GM23338 (cell line): Measurements from ENCODE around the gene IL16. TPM values are rescaled to one million over a fixed set of nuclear protein-coding genes. Genes with fewer than 3 reads are reported as not detected.

Source experiments
- ATAC-seq: fragments of 200-7000 bp; cut with Tn5 transposase; 3 replicates; pipeline ENCODE4 v1.9.1; 2020
- DNase-seq: peaks from one replicate; pipeline ENCODE4 v3.0.0-alpha.2; 2015; ENCODE audit warnings: low spot score
- H2AFZ ChIP-seq: fragments of 200-600 bp; sonication (generic); 2 replicates; pipeline ENCODE4 v1.8.0; 2016; ENCODE audit warnings: antibody characterized with exemption, mild to moderate bottlenecking, moderate library complexity
- H3F3A ChIP-seq: fragments of 200-600 bp; sonication (generic); replicated peaks from 2 replicates; pipeline ENCODE4 v1.8.0; 2017; ENCODE audit warnings: antibody characterized with exemption, mixed run types, low read depth
- H3K27ac ChIP-seq: fragments of 200-600 bp; sonication (generic); 2 replicates; pipeline ENCODE4 v1.6.1; 2016; ENCODE audit warnings: low read depth
- H3K27me3 ChIP-seq: fragments of 200-600 bp; sonication (generic); 2 replicates; pipeline ENCODE4 v1.8.0; 2016; ENCODE audit warnings: mild to moderate bottlenecking, mixed run types, moderate library complexity; ENCODE audit not compliant: insufficient read depth
- H3K36me3 ChIP-seq: fragments of 200-600 bp; sonication (generic); 2 replicates; pipeline ENCODE4 v1.8.0; 2016; ENCODE audit warnings: mild to moderate bottlenecking; ENCODE audit not compliant: insufficient read depth
- H3K4me1 ChIP-seq: fragments of 200-600 bp; sonication (generic); 2 replicates; pipeline ENCODE4 v1.8.0; 2016; ENCODE audit warnings: mild to moderate bottlenecking, moderate library complexity; ENCODE audit not compliant: insufficient read depth
- H3K4me2 ChIP-seq: fragments of 200-600 bp; sonication (generic); 2 replicates; pipeline ENCODE4 v1.7.1; 2017; ENCODE audit warnings: mixed run types
- H3K4me3 ChIP-seq: fragments of 200-600 bp; sonication (generic); 2 replicates; pipeline ENCODE4 v1.6.1; 2016; ENCODE audit warnings: mixed run types
- H3K79me2 ChIP-seq: fragments of 200-600 bp; sonication (generic); replicated peaks from 2 replicates; pipeline ENCODE4 v1.8.0; 2017; ENCODE audit warnings: mild to moderate bottlenecking; ENCODE audit not compliant: insufficient read depth
- H3K9me2 ChIP-seq: fragments of 200-600 bp; sonication (generic); 2 replicates; pipeline ENCODE4 v1.8.0; 2017; ENCODE audit not compliant: insufficient read depth
- H4K20me1 ChIP-seq: fragments of 200-600 bp; sonication (generic); replicated peaks from 2 replicates; pipeline ENCODE4 v1.8.0; 2017; ENCODE audit warnings: mild to moderate bottlenecking; ENCODE audit not compliant: insufficient read depth
- H3K27ac Mint-ChIP-seq: 2 replicates; pipeline ENCODE4 v1.8.0; 2020; ENCODE audit warnings: inconsistent platforms, mild to moderate bottlenecking, moderate library complexity, mixed read lengths
- H3K27me3 Mint-ChIP-seq: 3 replicates; pipeline ENCODE4 v1.8.0; 2022; ENCODE audit warnings: low read depth, mild to moderate bottlenecking, moderate library complexity, mixed read lengths, inconsistent platforms; ENCODE audit not compliant: insufficient read depth, poor library complexity
- H3K36me3 Mint-ChIP-seq: 3 replicates; pipeline ENCODE4 v1.8.0; 2021; ENCODE audit warnings: low read depth, mild to moderate bottlenecking, inconsistent platforms, moderate library complexity, mixed read lengths
- H3K4me1 Mint-ChIP-seq: 3 replicates; pipeline ENCODE4 v1.8.0; 2020; ENCODE audit warnings: mild to moderate bottlenecking, inconsistent platforms, mixed read lengths
- H3K4me3 Mint-ChIP-seq: 3 replicates; pipeline ENCODE4 v1.8.0; 2021; ENCODE audit warnings: moderate library complexity, mild to moderate bottlenecking, inconsistent platforms, mixed read lengths
- H3K9me3 Mint-ChIP-seq: 3 replicates; pipeline ENCODE4 v1.8.0; 2020; ENCODE audit warnings: moderate library complexity, mild to moderate bottlenecking, inconsistent platforms, mixed read lengths
- CREB1 ChIP-seq: fragments of 250-450 bp; sonication (Bioruptor Pico); IDR thresholded peaks from 2 replicates; pipeline ENCODE4 v1.5.0; 2020; ENCODE audit warnings: low read depth, mild to moderate bottlenecking, moderate library complexity
- EZH2phosphoT487 ChIP-seq: fragments of 200-600 bp; sonication (generic); IDR thresholded peaks from one replicate; pipeline ENCODE4 v1.8.1; 2018; ENCODE audit warnings: antibody characterized with exemption; ENCODE audit not compliant: unreplicated experiment
- JUNB ChIP-seq: IDR thresholded peaks from one replicate; pipeline ENCODE4 v1.6.1; 2016; ENCODE audit warnings: antibody characterized with exemption; ENCODE audit not compliant: unreplicated experiment
- NANOG ChIP-seq: IDR thresholded peaks from 2 replicates; pipeline ENCODE4 v1.6.1; 2016; ENCODE audit warnings: antibody characterized with exemption, borderline replicate concordance
- ZNF114 ChIP-seq: fragments of 250-450 bp; sonication (Bioruptor Pico); IDR thresholded peaks from 2 replicates; pipeline ENCODE4 v1.5.0; 2020; ENCODE audit warnings: mild to moderate bottlenecking, moderate library complexity
- ZNF331 ChIP-seq: fragments of 250-450 bp; sonication (Bioruptor Pico); IDR thresholded peaks from 2 replicates; pipeline ENCODE4 v1.5.0; 2020; ENCODE audit warnings: low read depth, mild to moderate bottlenecking, moderate library complexity
- polyA plus RNA-seq: library from polyadenylated mRNA; unstranded; fragments of >200 nt; fragmentation: Nextera tagmentation; extraction: Ambion mirVana; gene quantifications from 2 replicates; pipeline ENCODE4 v1.2.1, GENCODE V29; 2016
- total RNA-seq: library from RNA; depleted of rRNA; stranded (reverse); fragments of >200 nt; shearing (Covaris generic); gene quantifications from 2 replicates; pipeline ENCODE4 v1.2.3, GENCODE V29; 2014
- TF ChIP-seq, protein P1 (sequence below): fragments of 250-450 bp; sonication (Bioruptor Pico); IDR thresholded peaks from 2 replicates; pipeline ENCODE4 v1.5.0; 2020; ENCODE audit warnings: mild to moderate bottlenecking, moderate library complexity
- TF ChIP-seq, protein P2 (sequence below): IDR thresholded peaks from 2 replicates; pipeline ENCODE4 v1.6.1; 2016; ENCODE audit warnings: antibody characterized with exemption

IL16 gene
- total and polyA plus RNA-seq, 2 experiments from 2014 or later: 0.29 TPM; not detected in 1

DNA sequence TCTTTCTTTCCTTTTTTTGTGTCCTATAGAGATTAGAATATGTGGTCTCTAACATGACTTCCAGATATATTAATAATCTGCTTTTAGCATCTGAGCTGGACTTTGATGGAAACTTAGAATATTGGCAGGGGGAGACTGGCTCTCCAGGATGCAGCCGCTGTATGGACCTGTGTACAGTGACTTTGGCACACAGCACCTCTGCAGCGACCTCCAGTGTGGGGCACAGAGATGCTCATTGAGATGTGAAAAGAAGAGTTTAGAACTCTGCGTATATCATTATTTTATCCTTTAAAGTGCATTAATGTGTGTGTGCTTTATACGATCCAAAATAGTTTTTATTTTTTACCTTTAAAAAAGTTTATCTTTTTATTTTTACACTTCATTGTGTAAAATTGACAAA is 44.3 kb upstream of the IL16 start (continued):
- TF ChIP-seq, protein P1, sequence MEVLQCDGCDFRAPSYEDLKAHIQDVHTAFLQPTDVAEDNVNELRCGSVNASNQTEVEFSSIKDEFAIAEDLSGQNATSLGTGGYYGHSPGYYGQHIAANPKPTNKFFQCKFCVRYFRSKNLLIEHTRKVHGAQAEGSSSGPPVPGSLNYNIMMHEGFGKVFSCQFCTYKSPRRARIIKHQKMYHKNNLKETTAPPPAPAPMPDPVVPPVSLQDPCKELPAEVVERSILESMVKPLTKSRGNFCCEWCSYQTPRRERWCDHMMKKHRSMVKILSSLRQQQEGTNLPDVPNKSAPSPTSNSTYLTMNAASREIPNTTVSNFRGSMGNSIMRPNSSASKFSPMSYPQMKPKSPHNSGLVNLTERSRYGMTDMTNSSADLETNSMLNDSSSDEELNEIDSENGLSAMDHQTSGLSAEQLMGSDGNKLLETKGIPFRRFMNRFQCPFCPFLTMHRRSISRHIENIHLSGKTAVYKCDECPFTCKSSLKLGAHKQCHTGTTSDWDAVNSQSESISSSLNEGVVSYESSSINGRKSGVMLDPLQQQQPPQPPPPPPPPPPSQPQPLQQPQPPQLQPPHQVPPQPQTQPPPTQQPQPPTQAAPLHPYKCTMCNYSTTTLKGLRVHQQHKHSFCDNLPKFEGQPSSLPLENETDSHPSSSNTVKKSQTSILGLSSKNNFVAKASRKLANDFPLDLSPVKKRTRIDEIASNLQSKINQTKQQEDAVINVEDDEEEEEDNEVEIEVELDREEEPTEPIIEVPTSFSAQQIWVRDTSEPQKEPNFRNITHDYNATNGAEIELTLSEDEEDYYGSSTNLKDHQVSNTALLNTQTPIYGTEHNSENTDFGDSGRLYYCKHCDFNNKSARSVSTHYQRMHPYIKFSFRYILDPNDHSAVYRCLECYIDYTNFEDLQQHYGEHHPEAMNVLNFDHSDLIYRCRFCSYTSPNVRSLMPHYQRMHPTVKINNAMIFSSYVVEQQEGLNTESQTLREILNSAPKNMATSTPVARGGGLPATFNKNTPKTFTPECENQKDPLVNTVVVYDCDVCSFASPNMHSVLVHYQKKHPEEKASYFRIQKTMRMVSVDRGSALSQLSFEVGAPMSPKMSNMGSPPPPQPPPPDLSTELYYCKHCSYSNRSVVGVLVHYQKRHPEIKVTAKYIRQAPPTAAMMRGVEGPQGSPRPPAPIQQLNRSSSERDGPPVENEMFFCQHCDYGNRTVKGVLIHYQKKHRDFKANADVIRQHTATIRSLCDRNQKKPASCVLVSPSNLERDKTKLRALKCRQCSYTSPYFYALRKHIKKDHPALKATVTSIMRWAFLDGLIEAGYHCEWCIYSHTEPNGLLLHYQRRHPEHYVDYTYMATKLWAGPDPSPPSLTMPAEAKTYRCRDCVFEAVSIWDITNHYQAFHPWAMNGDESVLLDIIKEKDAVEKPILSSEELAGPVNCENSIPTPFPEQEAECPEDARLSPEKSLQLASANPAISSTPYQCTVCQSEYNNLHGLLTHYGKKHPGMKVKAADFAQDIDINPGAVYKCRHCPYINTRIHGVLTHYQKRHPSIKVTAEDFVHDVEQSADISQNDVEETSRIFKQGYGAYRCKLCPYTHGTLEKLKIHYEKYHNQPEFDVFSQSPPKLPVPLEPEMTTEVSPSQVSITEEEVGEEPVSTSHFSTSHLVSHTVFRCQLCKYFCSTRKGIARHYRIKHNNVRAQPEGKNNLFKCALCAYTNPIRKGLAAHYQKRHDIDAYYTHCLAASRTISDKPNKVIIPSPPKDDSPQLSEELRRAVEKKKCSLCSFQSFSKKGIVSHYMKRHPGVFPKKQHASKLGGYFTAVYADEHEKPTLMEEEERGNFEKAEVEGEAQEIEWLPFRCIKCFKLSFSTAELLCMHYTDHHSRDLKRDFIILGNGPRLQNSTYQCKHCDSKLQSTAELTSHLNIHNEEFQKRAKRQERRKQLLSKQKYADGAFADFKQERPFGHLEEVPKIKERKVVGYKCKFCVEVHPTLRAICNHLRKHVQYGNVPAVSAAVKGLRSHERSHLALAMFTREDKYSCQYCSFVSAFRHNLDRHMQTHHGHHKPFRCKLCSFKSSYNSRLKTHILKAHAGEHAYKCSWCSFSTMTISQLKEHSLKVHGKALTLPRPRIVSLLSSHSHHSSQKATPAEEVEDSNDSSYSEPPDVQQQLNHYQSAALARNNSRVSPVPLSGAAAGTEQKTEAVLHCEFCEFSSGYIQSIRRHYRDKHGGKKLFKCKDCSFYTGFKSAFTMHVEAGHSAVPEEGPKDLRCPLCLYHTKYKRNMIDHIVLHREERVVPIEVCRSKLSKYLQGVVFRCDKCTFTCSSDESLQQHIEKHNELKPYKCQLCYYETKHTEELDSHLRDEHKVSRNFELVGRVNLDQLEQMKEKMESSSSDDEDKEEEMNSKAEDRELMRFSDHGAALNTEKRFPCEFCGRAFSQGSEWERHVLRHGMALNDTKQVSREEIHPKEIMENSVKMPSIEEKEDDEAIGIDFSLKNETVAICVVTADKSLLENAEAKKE (CRISPR knock-in tag): no peak
- no peak for TF ChIP-seq ZNF331 (CRISPR knock-in tag)

DNA sequence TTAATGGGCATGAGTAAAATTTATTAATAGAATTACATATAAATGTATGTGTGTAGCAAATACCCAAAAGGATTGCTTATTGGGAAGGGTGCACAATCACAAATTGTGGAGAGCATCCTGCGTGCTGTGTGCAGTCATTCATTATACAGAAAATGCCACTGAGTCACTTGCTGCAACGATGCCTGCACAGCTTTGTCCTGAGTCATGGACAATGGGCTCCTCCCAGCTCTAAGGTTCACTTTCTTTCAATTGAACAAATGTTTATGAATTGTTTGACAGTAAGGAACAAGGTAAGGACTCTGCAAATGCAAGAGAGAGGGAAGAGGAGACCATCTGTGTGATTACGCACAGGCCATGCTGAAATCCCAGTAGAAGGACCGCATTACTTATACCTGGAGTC is 43.9 kb upstream of the IL16 start:
- Mint-ChIP-seq H3K27ac (no peak overlapping the region), H3K4me3 (no peak overlapping the region), H3K27me3 (no peaks in the 10 kb centered on the region), H3K9me3 (no peaks in the 10 kb centered on the region), H3K4me1 (no peaks in the 10 kb centered on the region), H3K36me3 (no peaks in the 10 kb centered on the region)
- H3K36me3 ChIP-seq: no peaks in the 10 kb centered on the region
- no peak for DNase-seq
- H2AFZ ChIP-seq: no peak overlapping the region
- no peak overlapping the region for H3K27ac ChIP-seq
- H3K27me3 ChIP-seq: no peaks in the 10 kb centered on the region
- H3K4me1 ChIP-seq: no peaks in the 10 kb centered on the region
- no peaks in the 10 kb centered on the region for H3K79me2 ChIP-seq
- H3K9me2 ChIP-seq: no peaks in the 10 kb centered on the region
- no peaks in the 10 kb centered on the region for H3F3A ChIP-seq
- no peak overlapping the region for H3K4me3 ChIP-seq
- ATAC-seq: no peak
- no peak overlapping the region for H3K4me2 ChIP-seq
- H4K20me1 ChIP-seq: no peaks in the 10 kb centered on the region
- TF ChIP-seq NANOG (no peak), CREB1 (no peak), JUNB (no peak), ZNF331 (CRISPR knock-in tag) (no peak), EZH2phosphoT487 (no peak), ZNF114 (no peak)
- TF ChIP-seq, protein P1 (CRISPR knock-in tag): no peak
- TF ChIP-seq, protein P2, sequence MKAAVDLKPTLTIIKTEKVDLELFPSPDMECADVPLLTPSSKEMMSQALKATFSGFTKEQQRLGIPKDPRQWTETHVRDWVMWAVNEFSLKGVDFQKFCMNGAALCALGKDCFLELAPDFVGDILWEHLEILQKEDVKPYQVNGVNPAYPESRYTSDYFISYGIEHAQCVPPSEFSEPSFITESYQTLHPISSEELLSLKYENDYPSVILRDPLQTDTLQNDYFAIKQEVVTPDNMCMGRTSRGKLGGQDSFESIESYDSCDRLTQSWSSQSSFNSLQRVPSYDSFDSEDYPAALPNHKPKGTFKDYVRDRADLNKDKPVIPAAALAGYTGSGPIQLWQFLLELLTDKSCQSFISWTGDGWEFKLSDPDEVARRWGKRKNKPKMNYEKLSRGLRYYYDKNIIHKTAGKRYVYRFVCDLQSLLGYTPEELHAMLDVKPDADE: no peak
